DMS53 treated with DMSO at 0.1 percent for 48 hours (cell line): ENCODE data around the gene KRTAP5-4.
"Not testable (repeated sequence)": the region's sequence is repeated elsewhere in the genome, so short reads cannot be mapped to it uniquely, and the experiment has no call there.

Experiments used
- DNase-seq: peaks from one replicate; lab custom pipeline; 2025; ENCODE audit not compliant: unreplicated experiment; lab: John Stamatoyannopoulos, UW

Gene KRTAP5-4

DNA sequence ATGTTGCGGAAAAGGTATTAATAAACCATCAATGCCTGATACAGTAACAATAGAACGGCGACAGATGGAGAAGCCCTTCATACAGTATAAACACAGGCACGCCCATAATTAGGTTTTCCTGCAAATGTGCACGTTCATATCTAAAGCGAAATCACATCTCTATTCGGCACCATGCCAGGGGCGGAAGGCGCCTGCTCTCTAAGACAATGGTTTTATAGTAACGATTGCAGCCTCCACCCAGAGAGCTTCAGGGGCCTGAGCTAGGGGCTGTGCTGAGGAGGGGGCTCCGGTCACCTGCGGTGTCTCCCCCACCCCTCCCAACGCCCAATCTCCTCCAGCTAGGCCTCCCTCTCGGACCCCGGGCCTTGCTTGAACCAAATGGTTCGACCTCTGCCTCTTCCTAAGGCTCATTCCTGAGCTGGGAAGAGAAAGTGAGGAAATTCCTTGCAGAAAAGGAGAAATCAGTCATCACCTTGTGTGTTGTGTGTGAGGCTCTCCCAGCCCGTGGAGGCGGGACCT is 17.2 kb upstream of the KRTAP5-4 start:
- DNase-seq, result no peak

DNA sequence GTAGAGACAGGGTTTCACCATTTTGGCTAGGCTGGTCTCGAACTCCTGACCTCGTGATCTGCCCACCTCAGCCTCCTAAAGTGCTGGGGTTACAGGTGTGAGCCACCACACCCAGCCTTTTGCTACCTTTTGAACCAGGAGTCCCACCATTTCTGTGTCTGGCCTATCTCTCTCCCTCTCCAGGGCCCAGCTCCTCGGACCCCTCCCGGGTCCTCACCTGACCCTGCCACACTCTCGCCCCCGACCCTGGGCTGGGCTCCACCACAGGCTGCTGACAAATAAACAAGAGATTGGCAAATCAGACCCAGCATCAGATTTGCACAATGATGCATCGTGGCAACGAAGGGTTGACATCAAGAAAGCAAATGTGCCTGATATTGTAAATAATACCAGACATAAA is 16.4 kb upstream of the KRTAP5-4 start:
- no peak for DNase-seq

DNA sequence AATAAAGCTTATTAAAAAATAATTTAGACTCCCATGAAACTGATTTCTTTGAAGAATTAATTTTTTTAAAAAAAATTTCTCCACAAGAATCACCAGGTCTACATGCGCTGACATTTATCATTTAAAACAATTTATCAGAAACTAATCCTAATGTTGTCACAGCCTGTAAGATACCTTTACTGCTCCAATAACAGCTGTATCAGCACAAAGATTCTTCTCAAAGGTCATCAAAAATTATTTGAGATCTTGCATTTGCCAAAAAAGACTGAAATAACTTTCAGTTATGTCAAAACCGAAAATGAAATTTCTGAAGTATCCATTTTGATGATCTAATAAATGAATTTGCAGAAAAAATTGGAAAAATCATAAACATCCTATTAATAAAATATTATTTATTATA is 15.7 kb upstream of the KRTAP5-4 start:
- DNase-seq, result no peak

DNA sequence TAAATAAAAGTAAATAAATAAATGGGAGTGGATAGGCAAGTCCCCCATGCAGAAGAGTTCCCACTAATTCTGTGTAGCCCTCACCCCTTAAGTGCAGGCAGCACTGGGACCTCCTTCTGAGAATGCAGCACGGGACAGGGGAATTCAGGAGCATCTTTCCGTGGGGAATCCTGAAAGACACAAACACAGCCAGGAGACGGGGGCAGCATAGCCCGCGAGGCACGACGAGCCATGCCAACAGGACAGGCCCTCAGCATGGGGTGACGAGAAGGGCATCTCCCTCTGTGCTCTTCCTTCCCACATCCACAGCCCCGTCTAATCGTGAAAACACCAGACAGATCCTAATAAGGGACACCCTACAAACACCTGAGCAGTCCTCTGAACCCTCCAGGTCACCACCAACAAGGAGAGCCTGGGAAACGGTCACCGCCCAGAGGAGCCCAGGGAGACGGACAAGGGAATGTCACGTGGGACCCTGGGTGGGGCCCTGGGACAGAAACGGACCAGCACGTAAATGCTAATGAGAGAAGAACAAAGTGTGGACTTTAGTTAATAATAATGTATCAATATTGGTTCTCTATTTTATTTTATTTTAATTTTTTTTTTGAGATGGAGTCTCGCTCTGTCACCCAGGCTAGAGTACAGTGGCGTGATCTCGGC is 14.5 kb upstream of the KRTAP5-4 start:
- no peak for DNase-seq

DNA sequence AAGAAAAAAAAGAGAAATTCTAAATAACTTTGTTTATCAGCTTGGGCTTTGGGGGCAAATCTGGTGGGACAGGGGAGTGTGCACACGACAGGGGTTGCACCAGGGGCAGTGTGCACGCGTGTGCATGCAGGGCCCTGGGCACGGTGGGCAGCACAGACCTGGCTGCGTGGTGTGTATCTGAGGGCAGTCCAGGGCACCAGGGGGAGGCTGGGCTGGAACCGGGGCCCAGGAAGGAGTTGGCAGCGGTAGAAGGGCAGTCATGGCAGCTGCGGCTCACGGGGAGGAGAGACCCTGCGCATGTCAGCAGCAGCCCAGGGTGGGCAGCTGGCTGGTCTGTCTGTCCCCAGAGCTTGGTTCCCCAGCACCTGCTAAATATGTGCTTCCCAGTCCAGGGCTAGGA is 11.9 kb upstream of the KRTAP5-4 start:
- DNase-seq, result no peak

DNA sequence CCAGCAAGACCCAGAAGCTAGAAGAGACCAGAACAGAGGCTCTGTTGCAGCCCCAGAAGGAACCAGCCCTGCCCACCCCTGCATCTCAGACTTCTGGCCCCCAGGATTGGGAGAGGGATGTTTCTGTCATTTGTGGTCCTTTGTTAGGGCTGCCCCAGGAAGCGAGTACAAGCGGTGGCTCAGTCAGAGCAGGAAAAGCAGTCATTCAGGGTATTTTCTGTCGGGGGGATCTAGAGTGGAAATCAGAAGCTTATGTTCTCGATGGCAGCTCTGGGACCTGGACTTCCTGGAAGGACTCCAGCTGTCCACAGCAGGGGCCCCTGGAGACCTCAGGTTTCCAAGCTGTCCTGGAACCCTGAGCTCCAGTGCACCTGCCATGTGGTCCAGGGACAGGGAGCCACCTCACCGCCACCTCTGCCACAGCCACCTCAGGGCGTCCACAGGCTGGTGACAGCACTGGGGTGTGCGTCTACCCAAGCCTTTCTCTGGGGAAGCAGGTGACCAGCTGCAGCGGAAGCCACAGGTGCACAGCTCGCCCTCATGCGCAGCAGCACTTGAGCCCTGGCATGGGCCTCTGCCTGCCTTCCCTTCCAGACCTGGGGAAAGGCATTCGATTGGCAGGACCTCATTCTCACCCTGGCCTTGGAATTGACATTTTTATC is 10.2 kb upstream of the KRTAP5-4 start:
- DNase-seq, result no peak

DNA sequence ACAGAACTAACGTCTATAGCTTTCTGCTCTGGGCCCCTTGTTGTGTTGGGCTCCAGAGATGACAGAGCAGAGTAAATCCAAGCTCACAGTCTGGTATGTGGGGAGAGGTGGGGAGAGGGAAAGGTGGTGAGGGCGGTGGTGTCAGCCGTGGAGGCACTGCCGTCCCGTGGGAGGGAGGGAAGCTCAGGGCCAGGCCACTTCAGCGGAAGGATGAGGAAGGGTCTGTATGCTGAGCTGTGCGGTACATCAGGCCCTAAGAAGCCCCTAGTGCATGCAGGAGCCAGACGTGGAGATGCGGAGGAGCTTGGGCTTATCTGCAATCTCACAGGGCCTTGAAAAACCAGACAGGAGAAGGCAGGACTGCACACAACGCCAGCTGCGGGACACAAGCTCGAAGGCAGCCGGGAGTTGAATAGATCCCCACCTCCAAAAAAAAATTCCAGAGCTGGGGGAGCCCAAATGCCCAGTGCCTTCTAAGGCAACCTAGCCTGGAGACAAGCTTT is 9.2 kb upstream of the KRTAP5-4 start:
- no peak for DNase-seq

DNA sequence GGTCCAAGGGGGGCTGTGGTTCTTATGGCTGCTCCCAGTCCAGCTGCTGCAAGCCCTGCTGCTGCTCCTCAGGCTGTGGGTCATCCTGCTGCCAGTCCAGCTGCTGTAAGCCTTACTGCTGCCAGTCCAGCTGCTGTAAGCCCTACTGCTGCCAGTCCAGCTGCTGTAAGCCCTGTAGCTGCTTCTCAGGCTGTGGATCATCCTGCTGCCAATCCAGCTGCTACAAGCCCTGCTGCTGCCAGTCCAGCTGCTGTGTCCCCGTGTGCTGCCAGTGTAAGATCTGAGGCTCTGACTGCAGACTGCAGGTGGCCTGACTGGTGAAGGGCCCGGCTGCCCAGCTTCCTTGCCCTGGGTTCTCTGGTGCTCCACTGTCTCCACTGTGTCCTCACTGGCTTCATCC is 8.3 kb upstream of the KRTAP5-4 start:
- no peak for DNase-seq

DNA sequence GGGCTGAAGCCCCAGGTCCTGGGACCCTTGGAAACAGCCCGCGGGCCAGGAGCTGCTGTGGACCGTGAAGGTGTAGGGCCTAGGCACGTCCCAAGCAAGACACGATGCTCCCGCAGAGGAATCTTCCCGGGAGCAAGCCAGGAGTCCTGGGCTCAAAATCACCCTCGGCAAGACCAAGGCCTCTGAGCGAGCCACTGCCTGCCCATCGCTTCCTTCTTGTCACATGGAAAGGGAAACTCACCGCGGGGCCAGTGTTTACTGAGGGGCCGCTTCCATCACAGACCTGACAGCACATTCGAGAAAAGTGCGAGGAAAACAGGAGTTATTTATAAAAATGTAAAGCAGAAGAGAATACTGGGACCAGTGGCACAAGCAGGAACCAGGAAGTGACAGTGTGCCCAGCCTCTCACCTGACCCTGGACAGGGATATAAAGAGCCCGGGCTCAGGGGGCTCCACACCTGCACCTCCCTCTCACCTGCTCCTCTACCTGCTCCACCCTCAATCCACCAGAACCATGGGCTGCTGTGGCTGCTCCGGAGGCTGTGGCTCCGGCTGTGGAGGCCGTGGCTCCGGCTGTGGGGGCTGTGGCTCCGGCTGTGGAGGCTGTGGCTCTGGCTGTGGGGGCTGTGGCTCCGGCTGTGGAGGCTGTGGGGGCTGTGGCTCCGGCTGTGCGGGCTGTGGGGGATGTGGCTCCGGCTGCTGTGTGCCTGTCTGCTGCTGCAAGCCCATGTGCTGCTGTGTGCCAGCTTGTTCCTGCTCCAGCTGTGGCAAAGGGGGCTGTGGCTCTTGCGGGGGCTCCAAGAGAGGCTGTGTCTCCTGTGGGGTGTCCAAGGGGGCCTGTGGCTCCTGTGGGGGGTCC is 7.6 kb upstream of the KRTAP5-4 start, which contains the start of gene KRTAP5-5:
KRTAP5-5 (plus strand) TSS at position 450 of the 860 bp plus-strand sequence; CDS start at position 516, 66 bp downstream.
- no peak for DNase-seq

DNA sequence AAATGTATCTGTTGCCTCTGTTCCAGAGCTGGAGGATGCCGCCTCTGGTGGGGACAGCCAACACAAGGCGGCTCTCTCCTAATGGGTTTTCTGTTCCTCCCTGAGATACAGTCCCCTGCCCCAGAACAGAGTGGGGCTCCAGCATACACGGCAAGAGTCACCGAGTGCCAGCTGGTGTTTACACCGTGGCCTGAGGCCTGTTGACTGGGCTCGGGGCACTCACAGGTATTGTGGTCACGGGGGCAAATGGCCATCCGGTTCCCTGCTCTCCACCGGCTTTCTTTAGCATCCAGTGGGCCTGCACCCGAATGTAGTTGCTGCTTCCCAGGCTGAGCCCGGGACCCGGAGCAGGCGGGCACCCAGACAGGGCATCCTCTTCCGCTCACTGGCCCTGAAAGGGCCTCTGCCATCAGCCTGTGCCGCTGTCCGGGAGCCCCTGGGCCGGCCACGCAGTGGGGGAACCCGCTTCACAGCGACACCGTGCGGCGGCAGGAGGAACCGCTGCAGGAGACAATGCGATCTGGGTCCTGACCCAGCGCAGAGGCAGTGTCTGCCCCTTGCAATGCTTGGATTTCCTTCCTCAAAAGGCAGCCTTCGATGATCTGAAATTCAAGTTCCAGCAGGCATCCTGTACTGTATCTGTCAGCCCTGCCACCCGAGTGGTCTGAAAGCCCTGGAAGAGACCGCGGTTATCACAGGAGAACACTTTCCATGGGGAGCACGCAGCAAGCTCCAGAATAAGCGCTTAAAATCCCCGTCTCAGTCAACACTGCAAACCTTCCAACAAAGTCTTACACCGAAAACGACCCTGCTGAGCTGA is 6.8 kb upstream of the KRTAP5-4 start:
- DNase-seq, result peak; percentile 35

DNA sequence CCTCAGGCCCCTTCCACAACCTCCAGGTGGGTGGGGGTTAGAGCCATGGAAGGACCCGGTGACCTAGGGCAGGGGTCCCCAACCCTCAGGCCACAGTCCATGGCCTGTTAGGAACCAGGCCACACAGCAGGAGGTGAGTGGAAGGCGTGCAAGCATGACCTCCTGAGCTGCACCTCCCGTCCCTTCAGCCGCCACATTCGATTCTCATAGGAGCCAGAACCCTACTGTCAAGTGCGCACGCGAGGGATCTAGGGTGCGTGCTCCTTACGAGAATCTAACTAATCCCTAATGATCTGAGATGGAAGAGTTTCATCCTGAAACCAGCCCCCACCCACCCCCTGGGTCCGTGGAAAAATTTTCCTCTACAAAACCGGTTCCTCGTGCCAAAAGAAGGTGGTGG is 3.6 kb upstream of the KRTAP5-4 start:
- DNase-seq, result no peak

DNA sequence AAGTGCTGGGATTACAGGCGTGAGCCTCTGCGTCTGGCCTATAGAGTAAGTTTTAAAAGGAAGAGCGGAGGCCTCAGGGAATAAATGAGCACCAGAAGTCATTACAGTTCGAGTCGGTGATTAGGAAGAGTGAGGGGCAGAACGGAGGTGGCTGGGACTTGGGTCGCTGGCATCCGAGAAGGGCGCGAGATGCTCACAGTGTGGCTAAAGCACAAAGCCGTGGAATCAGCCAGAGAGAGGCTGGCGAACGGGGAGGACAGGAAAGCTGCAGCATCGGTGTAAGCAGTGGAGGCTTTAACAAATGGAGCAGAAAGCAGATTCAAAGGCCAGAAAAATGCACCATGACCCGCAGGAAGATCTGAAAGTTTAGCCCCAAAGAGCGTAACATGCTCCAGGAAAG is 2.7 kb upstream of the KRTAP5-4 start:
- DNase-seq, result no peak

DNA sequence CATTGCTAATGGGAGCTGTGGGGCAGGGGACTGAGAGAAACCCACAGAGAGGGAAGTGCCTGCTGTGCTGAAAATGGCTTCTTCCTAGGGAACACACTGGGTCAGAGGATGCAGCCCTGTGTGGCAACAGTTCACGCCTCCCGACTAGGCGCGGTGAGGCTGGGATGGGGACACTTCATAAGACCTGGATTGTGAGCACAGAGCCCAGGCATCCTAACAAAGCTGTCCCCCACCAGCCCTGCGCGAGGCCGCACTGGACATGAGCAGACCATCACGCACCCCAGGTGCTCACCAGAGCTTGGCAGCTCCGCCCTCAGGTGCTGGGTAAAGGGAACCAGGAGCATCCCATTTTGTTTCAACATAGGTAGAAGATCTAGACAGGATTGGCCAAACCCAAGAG is 1.8 kb upstream of the KRTAP5-4 start:
- DNase-seq, result no peak

DNA sequence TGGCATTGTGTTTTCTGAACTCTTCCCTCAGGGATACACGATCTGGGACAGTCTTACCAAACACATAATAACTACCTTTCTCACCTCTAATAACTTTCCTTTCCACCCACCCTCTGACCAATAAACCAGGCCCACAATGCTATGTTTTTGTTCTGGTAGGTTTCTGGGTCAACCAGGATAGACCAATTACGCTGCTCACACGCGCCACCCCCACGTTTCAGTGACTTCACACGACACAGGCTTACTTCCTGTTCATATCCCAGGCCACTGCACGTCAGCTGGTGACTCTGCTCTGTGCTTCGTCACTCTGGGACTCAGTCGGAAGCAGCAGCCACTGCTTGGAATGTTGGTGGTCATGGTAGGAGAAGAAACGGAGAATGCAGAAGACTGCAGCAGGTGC is 2.5 kb downstream of the KRTAP5-4 start:
- DNase-seq, result no peak

DNA sequence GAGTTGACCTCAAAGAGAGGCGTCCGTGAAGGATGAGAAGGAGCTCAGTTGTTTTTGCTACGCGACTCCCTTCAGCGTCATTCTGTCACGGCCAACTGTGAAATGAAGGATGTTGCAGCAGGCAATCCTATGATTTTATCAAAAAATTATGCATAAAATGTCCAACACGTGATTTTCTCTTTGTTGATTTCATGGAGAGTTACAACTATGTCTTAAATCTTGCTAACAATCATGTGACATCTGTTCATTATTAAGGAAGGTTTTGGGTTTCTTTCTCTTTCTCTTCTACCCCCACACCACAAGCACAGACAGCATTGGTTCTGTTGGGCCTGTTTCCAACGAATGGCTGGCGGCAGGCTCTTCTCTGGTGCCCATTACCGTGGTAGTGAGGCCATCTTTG is 3.7 kb downstream of the KRTAP5-4 start:
- DNase-seq, result no peak

DNA sequence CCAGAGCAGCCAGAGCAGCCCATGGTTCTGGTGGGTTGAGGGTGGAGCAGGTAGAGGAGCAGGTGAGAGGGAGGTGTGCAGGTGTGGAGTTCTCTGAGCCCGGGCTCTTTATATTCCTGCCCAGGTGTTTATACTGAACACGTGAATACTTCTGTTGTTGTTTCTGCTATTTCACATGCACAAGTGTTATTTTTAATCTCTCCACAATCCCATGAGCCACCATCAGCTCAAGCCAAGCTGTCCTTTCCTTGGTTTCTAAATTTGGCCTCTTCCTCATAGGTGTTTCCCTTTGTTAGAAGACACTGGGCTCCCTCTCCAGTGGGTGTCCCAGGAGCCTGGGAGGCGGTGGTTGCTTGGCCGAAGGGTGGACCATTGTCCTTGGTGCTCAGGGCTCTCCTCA is 13.6 kb downstream of the KRTAP5-4 start, which contains the start of gene KRTAP5-3:
KRTAP5-3 (minus strand) TSS at position 101 of the 400 bp plus-strand sequence; CDS start at position 23, 78 bp downstream.
- DNase-seq, result peak; percentile 7

DNA sequence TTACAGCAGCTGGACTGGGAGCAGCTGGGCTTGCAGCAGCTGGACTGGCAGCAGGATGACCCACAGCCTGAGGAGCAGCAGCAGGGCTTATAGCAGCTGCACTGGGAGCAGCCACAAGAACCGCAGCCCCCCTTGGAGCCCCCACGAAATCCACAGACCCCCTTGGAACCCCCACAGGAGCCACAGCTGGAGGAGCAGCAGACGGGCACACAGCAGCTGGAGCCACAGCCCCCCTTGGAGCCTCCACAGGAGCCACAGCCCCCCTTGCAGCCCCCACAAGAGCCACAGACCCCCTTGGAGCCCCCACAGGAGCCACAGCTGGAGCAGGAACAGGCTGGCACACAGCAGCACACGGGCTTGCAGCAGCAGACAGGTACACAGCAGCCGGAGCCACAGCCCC is 14.0 kb downstream of the KRTAP5-4 start:
- not testable (repeated sequence) for DNase-seq

DNA sequence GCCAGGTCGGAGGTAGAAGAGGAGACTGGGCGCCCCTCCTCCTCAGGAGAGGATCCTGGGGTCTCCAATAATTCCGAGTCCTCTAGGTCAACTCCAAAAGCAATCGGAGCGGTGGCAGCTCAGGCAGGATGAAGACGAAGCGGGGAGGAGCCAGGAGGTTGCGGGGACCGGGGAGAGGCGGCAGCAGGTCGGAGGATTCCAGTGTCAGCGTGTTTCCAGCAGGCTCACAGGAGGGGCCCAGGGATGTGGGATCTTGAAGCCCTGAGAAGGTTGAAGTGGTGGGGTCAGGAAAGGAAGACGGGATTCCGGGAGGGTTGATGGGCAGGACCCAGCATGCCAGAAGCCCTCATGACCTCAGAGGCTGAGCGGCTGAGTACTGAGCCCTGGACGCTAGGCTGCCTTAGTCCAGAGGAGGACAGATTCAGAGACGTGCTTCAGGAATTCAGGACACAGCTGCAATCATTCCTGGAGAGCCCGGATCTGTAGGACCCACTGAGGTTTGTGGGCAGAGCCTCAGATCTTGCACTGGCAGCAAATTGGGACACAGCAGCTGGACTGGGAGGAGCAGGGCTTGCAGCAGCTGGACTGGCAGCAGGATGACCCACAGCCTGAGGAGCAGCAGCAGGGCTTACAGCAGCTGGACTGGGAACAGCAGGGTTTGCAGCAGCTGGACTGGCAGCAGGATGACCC is 14.6 kb downstream of the KRTAP5-4 start:
- not testable (repeated sequence) for DNase-seq

DNA sequence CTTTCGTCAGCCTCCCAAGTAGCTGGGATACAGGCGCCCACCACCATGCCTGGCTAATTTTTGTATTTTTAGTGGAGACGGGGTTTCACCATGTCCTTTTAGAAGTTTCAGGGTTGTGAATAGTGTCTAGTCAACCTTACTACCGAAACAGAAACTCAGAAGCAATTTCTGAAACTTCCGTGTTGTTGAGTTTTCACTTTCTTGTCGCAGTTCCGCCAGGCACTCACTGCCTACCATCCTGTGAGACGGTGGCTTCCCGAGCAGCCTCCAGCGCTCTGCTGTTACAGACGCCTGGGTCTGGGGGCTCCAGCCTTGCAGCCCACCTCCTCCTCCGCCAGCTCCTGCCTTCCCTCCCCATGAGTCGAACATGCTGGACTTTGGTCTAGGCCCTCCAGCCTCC is 16.0 kb downstream of the KRTAP5-4 start:
- not testable (repeated sequence) for DNase-seq

DNA sequence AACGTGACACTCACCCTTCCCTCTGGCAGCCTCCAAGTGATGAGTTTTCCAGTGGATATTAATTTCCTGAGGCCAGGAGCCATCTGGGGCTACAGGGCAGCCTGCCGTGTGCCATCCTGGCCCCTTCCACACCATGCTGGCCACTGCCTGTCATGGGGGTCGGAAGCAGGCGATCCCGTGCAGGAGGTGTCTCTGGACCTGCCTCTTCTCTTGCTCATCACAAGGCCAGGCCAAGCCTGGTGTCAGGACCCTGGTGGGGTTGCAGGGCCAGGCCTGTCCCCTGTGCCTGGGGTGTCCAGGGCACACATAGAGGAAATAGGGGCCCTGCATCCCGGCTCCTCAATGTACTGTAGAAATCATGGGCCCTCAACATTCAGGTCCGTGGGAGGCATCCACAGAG is 17.2 kb downstream of the KRTAP5-4 start:
- no peak for DNase-seq
